HL-60/S4 (cell line): Measurements from ENCODE around the gene TSPAN3.

Experiments
- in situ Hi-C: fragments of 300-500 bp; cut with MboI; formaldehyde crosslinking; loops from 2 replicates; pipeline ENCODE4 v1.14.3; 2022; ENCODE audit warnings: low sequenced_read_pairs

TSPAN3 gene

GRCh38 chr15:77012868-77013267 lies 58.0 kb downstream of the TSPAN3 start:
- in situ Hi-C loops: no loop called here

GRCh38 chr15:77012117-77012712 lies 58.7 kb downstream of the TSPAN3 start:
- in situ Hi-C loops: no loop called here

GRCh38 chr15:77010857-77011256 lies 60.1 kb downstream of the TSPAN3 start:
- in situ Hi-C loops: no loop called here

- in situ Hi-C loops: no loop called here
Observed at GRCh38 chr15:77010312-77010686, 60.6 kb downstream of the TSPAN3 start.

- in situ Hi-C loops: no loop called here
Observed at GRCh38 chr15:77009646-77010311, 61.1 kb downstream of the TSPAN3 start.

GRCh38 chr15:77009176-77009575 lies 61.7 kb downstream of the TSPAN3 start:
- in situ Hi-C loops: no loop called here

GRCh38 chr15:77004189-77004588 lies 66.7 kb downstream of the TSPAN3 start:
- in situ Hi-C loops: no loop called here

GRCh38 chr15:77002954-77003912 lies 67.7 kb downstream of the TSPAN3 start:
- in situ Hi-C loops: no loop called here

GRCh38 chr15:77002436-77002835 lies 68.5 kb downstream of the TSPAN3 start:
- in situ Hi-C loops: no loop called here

- in situ Hi-C loops: no loop called here
Observed at GRCh38 chr15:77001966-77002365, 68.9 kb downstream of the TSPAN3 start.

- in situ Hi-C loops: no loop called here
Observed at GRCh38 chr15:77001351-77001750, 69.6 kb downstream of the TSPAN3 start.

- in situ Hi-C loops: no loop called here
Observed at GRCh38 chr15:76999996-77000395, 70.9 kb downstream of the TSPAN3 start.

- in situ Hi-C loops: no loop called here
Observed at GRCh38 chr15:76998663-76999285, 72.1 kb downstream of the TSPAN3 start.

- in situ Hi-C loops: no loop called here
Observed at GRCh38 chr15:76996526-76997401, 74.1 kb downstream of the TSPAN3 start.

- in situ Hi-C loops: no loop called here
Observed at GRCh38 chr15:76996076-76996525, 74.8 kb downstream of the TSPAN3 start.

- in situ Hi-C loops: no loop called here
Observed at GRCh38 chr15:76994971-76995945, 75.7 kb downstream of the TSPAN3 start, which contains the start of gene PSTPIP1. Gene PSTPIP1, plus strand, starts transcription at chr15:76995126. Its CDS starts 448 bp downstream, at chr15:76995574.

- in situ Hi-C loops: no loop called here
Observed at GRCh38 chr15:76994496-76994895, 76.4 kb downstream of the TSPAN3 start.

- in situ Hi-C loops: no loop called here
Observed at GRCh38 chr15:76994001-76994400, 76.9 kb downstream of the TSPAN3 start.
